ELR (cell line): ENCODE measurements around the gene UGT8.
"Not testable (repeated sequence)": the region's sequence is repeated elsewhere in the genome, so short reads cannot be mapped to it uniquely, and the experiment has no call there.

ENCODE experiments used
- DNase-seq: peaks from one replicate; pipeline ENCODE4 v3.0.0-alpha.2; 2015; ENCODE audit warnings: low read depth

UGT8 gene

DNA sequence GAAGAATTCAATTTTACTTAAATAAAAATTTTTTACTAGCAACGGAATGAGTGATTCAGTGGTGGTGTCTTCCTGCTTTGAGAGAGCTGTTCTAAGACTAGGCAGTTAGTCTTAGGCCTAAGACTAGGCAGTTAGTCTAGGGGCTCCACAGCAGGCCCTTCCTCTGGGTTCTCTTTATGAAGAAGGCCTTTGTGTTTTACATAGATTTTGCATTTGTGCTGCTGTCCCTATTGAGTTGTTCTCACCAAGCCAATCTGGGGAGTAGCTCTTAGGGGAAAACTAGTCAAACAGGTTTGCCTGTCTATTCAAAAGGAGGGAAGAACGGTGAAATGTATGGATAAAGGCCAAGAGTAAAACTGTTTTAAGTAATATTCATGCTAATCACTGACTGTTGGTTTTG is 7.6 kb downstream of the UGT8 start:
- no peak for DNase-seq

DNA sequence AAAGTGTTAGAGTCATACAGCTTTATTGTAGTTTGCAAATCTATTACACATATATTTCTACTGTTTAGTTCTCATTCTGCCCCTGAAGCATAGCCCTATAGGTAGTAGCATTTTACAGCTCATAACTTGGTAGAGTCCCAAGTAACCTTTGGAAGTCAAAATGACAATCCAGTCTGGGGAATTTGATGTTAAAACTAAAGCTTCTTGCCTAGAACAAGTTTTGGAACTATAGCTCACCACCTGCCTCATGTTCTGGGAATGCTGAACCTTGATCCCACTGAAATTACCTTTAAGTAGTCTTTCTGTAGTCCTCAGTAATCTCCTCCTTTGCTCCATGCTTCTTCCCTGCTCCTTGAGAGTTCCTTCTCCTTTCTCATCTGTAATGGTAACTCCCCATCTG is 8.4 kb downstream of the UGT8 start:
- DNase-seq, result no peak

DNA sequence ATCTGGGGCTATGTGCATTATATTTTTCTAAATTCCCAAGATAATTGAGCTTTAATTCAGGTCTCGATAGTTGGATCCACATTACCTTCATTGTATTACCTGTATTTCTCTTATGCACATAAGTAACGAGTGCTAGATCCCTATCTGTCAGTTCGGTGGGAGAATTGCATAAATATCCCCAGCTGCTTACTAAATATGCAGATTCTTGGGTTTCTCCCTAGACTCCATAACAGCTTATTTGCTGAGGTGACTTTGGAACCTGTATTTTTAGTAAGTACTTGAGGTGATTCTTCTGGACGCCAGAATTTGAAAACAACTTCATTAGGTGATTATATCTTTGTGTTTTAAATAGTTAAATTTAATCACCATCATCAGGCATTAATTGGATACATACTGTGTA is 15.0 kb downstream of the UGT8 start:
- DNase-seq, result no peak

DNA sequence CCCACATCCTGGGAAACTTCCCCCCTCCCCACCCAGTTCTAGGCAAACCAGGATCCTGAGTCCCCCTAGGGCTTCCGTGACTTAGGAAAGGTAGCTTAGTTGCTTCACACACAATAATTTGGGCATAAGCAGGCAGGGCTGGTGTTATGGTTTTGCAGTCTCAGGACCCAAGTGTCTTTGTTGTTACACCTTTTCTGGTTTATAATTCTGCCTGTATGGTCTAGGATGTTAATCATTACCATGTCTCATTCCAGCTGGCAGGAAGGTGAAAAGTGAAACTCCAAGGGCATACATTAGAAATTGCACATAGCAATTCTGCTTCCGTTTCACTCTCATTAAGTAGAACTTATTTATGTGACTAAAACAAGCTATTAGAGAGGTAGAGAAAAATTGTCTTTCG is 16.8 kb downstream of the UGT8 start:
- DNase-seq, result no peak

DNA sequence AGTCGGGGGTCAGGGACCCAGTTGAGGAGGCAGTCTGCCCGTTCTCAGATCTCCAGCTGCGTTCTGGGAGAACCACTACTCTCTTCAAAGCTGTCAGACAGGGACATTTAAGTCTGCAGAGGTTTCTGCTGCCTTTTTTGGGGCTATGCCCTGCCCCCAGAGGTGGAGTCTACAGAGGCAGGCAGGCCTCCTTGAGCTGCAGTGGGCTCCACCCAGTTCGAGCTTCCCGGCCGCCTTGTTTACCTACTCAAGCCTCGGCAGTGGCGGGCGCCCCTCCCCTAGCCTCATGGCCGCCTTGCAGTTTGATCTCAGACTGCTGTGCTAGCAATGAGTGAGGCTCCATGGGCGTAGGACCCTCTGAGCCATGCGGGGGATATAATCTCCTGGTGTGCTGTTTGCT is 17.4 kb downstream of the UGT8 start:
- not testable (repeated sequence) for DNase-seq

DNA sequence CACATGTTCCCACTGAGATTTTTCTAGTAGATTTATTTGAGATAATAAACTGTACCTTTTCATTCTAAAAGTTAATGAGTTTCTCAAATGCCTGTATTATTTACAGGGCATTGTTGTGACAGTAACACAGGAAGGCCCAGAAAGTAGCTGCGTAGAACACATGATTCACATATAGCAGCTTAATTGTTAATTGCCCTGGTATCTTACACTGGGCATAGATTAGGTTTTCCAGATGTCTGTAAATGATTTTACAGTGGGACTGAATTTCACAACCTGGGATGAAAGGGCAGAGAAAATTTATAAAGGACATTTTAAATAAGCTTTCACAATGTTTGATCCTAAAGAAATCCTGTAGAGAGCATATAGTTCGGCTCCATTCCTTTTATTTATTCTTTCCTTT is 27.6 kb downstream of the UGT8 start:
- DNase-seq, result no peak

DNA sequence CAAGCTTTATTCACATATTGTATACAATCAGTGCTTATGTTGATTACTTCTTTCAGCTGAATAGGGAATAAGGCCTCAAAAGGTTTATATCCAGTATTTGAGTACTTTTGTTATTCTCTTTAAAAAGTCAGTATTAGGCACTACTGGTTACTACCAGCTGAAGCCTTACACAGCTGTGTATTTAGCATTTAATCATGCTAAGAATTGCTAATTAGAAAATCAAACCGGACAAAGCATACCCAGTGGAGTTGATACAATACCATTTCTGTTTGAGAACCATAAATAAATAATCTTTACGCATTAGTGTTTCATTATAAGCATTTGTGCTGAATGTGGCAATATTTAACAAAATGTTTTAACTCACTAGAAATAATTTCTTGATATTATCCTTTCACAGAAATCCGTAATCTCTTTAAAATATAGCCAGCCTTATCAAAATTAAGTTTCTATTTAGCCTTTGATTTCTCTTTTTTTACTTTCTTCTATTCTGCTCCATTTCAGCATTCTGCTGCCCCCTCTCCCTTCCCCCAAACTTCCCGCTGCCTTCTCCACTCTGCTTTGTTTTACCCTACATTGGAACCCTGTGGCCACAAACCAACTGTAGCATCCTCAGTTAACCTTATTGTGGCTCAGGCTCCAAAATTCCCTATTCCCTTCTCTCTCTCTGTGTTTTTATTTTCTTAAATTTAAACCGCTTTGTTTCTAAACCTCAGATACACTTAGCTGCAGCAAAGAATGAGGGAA is 37.8 kb downstream of the UGT8 start:
- DNase-seq, result no peak

DNA sequence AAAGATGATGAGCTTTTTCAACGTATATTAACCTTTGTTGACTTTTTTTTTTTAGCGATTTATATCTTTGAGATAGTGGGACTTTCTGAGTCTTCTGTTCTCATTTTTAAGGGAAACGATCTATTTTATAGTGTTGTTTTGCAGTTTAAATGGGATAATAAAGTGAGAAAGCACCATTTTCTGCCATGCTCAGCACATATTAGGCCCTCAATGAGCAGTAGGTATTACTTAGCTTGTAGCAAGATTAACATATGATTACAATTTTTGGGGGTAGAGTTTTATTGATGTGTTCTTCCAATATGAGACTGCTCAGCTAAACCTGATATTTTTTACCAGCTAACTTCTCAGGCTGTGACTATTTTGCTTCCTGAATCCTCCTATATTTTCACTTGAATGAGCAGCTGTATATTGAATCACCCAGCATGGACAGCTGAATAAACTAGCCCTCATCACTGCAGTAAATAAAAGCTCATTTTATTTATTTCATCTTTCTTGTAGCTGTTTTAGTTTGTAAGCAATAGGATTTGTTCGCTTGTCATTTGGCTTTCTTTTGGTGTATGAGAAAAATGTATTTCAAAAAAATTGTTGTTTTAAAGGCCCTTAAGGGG is 43.7 kb downstream of the UGT8 start:
- no peak for DNase-seq

DNA sequence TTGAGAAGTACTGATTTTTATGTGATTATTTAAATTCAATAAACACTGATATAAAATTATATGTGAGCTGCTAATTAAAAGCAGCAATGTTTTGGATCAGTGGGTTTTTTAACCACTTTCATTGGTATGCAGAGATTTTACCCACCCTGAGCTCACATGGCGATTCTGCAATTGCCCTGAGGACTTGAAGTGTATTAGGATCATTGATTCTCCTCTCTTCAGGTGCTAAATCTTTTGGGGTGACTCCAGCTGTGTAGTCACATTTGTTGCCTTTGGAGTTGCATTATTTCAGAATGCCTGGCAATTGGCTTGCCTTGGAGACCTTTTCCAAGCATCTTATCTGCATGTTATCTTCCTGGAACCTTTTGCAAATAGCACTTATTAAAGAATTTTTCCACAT is 51.3 kb downstream of the UGT8 start:
- no peak for DNase-seq

DNA sequence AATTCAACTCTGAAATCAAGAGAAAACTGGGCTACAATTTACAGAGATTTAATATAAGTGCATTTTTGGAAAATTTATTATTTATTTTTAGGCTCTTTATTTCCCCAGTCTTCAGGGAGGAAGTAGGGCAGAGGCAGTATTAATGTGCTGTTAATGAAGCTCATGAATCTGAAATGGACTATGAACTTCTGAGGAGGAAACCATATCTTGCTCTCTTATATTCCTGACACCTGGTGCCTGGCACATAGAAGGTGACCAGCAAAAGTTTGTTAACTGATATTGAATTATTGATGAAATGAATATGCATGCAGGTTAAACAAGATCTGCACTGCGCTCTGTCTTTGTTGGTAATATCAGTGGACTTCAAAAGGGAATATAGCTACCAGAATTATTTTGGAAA is 55.1 kb downstream of the UGT8 start:
- DNase-seq, result no peak

DNA sequence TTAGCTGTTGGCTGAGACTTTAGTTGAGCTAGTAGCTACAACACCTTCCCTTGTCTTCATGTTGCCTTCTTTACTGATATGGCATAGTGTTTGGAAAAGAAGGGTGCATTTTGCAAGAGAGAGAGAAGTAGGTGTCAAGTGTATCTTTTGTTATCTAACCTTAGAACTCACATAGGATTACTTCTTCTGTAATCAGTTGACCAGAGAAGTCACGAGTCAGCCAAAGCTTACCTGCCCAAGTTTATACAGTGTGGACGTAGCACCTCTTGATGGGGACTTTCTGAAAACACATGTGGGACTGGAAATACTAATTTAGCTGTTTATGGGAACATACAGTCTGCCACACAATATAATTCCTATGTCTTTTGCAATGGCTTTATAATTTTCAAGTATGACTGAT is 56.0 kb downstream of the UGT8 start:
- DNase-seq, result no peak

DNA sequence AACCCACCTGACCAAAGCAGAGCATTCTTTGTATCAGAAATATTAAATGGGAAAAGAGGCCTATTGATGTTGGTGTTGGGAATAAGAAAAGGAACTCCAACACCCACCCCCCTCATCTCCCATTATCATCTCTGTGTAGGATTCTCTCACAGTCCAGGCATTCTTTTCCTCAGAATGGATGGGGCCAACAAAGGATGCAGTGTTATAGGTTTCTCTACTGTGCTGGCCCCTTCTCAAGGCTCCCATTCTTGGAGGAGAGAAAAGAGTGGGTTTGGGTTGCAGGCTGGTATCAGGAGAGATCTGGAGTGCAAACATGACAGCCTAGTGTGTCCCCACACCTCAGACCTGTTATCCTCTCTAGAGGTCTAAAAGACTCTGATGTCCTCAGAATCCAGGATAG is 59.6 kb downstream of the UGT8 start:
- no peak for DNase-seq

DNA sequence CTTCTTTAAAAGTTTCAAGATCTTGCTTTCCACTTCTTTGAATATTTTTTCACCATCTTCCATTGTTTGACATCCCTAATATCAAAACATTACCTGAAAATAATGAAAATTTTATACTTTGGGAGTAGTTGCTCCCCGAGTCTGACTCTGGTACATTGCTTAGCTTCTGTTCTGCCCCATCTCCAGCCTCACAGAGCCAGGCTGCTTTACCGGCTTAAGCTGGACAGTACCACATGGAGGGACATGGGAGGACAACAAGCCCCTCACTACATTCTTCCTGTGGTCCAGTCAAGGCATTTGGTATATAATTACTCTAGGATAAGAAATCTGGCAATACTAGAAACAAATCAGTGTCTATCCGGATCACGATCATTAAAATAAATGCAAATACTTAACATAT is 60.2 kb downstream of the UGT8 start:
- no peak for DNase-seq

DNA sequence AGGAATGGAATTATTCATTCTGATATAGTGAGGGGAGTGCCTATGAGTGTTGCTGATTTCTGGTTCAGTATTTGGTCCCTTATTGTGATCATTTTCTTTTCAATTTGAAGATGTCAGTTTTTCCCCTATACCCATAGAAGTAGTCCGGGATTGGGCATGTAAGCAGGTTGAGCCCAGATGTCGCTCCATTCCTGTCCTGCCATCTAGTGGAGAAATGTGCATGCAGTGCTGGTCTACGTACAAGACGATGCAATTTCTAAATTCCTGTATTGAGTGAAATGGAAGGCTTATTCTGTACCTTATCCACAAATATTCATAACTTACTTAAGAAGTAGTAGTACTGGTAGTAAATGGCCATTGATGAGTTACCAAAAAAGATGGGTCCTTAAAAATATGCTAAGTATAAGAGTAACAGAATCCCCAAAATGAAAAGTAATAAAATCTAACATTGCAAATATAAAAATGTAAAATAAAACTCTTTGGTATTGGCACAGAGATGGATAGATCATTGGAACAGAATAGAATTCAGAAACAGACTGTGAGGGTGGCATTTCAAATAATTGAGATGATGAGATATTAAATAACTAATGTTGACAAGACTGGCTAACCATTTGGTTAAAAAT is 60.9 kb downstream of the UGT8 start:
- peak; percentile 57 for DNase-seq

DNA sequence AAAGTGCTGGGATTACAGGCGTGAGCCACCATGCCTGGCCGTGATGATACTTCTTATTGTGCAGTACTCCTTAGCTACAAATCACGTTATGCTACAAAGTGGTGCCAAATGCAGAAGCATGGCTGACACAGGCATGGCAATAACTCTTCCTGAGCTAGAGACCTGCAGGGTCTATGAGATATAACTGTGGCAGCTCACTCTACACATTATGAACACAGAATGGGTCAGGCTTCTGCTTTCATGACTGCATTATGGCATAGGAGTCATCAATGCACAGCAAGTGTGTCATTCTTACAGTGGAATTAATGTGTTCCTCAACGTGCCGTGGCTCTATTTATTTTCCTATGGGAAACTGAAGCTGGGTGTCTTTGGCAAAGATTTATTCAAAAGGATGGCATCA is 64.5 kb downstream of the UGT8 start:
- DNase-seq, result no peak

DNA sequence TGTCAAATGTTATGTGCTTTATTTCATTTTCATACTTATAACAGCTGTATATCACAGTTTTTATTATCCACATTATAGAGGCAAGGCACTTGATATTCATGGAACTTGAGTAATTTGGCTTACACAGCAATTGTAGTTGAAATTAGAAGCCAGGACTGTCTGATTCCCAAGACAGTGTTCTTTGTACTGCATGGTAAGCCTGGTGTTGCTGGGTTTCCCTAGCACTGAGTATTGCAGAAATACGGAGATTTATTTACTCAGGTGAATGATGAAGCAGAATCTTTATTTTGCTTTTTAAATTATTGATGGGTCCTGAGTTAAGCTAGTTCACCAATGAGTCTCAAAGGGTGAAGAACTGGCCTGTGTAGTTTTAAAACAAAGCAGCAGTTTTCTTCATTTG is 70.0 kb downstream of the UGT8 start:
- no peak for DNase-seq

DNA sequence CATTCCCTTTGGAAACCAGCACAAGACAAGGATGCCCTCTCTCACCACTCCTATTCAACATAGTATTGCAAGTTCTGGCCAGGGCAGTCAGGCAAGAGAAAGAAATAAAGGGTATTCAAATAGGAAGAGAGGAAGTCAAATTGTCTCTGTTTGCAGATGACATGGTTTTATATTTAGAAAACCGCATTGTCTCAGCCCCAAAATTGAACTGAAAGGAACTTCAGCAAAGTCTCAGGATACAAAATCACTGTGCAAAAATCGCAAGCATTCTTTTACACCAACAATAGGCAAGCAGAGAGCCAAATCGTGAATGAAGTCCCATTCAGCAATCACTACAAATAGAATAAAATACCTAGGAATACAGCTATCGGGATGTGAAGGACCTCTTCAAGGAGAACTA is 72.1 kb downstream of the UGT8 start:
- not testable (repeated sequence) for DNase-seq

DNA sequence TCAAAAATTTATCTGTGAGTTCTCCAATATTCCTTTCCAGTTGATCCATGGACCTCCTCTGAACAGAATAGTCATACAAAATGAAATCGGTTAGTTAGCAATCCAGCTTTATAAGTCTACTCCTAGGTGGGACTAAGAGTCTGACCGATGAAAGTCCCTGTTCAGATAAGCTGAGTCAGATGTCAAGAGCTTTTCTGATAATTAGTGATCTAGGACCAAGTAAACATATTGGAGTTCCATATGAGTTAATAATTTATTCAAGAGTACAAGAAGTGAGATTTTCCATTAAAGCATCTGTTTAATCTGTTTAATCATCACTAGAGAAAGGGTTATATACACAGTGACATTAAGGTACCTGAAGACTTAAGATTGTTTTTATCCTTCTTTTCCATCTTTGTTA is 74.7 kb downstream of the UGT8 start:
- DNase-seq, result no peak

DNA sequence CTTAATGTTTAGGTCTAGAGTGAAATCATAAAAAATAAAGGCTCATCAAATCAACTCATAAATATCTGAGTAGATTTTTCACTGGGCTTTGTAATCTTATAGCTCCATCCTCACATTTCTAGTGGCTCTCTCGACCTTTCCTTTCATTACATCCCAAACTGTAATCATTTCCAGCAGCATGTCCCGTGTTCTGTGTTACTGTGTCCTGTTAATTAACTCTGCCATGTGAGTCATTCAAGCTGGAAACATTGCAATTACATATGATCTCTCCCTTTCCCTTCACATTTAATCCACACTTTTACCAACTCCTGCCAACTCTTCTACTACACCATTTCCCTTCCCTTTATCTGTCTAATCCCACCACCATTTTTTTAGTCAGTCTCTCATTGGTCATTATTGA is 75.5 kb downstream of the UGT8 start:
- no peak for DNase-seq

DNA sequence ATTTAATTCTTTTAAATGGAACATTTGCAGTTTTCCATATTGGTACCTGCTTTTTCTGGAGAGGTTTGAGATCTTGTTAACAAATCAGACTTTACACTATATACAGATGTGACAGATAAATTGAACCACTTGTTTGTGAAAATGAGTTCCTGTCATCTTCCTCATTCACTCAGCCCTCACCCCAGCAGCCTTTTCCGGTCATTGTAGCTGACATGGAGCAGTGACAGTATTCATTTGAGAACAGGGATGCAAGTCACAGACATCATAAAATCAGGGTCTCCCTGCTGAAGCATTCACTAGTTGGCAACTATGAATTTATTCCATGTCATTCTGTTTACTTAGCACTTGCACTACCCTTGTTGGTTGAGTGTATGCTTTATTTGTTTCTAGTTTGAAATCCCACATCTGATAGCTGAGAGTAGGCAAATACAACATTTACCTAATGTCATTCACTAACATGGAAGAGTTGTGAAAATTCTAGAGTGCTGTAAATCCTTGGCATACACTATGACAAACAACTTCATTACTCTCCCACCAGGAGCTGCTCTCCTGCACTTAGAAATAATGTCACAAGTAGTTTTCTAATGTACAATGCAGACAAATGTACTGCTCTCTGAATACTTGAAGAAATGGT is 78.9 kb downstream of the UGT8 start:
- DNase-seq, result no peak

DNA sequence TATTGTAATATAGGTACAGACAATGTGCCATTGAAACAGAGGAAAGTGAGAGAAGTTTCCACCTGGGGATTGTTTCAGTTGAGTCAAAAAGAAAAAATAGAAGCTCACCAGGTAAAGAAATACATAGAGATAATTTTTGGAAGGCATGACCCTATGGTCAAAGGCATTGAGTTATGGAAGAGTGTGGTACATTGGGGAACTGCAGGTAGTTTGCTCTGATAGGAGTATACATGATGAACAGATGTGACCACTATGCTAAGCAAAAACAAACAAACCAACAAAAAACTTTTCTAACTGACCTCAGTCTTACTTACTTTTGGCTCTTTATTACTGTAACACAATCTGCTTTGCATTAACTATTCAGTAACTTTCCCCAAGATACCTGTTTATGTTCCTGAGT is 85.9 kb downstream of the UGT8 start:
- no peak for DNase-seq

DNA sequence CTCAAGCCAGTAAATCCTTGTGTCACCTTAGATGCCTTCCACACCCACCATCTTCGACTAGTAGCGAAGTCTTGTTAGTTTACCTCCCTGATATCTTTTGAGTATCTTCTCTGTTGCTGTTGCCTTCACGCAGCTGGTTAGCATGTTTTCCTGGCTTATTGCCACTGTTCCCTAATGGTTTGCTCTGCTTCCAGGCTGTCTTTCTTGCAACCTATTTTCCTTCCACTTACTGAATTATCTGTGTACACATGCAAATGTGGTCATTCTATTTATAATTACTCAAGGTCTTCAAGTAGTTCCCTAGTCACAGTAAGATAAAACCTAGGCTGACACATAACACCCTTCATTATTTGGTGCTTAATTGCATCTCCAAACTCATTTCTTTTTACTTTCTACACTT is 89.5 kb downstream of the UGT8 start:
- DNase-seq, result no peak

DNA sequence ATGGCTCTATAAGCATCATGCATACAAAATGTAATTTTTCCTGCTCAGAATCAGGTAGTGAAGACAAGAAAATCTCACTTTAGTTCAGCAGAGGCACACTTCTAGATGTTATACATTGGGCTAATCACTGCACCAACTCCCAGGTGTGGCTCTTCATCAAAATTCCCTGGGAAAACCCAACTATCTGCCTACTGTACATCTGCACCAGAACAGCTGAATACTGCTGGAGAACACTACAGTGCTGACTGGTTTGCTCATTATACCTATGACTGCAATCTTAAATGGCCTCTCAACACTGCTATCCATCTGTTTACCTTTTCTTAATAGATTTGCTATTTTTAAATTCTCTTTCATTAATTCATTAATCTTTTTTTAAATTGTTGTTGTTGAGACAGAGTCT is 92.0 kb downstream of the UGT8 start:
- no peak for DNase-seq
